GM21447 (cell line): ENCODE results near the gene METTL25B.

Source experiments
- ATAC-seq: cut with Tn5 transposase; IDR thresholded peaks from one replicate; pipeline ENCODE4 v1.9.1; 2021; ENCODE audit not compliant: unreplicated experiment

The METTL25B gene

GRCh38 chr1:156727926-156728598, at the start of gene METTL25B:
METTL25B (plus strand) TSS chr1:156728469; CDS start chr1:156729105, 636 bp downstream.
- ATAC-seq, result peak; percentile 51

GRCh38 chr1:156680056-156680455, 48.2 kb upstream of the METTL25B start:
- no peak for ATAC-seq

- ATAC-seq, result no peak
These were observed 46.9 kb upstream of the METTL25B start for GRCh38 chr1:156681196-156681960.

- ATAC-seq, result no peak
These were observed 45.9 kb upstream of the METTL25B start for GRCh38 chr1:156682166-156682890.

- ATAC-seq, result no peak
These were observed 44.0 kb upstream of the METTL25B start for GRCh38 chr1:156684227-156684782.

GRCh38 chr1:156689035-156689952, 39.0 kb upstream of the METTL25B start:
- peak; percentile 57 for ATAC-seq

GRCh38 chr1:156689953-156690674, 38.2 kb upstream of the METTL25B start:
- ATAC-seq, result no peak

- ATAC-seq, result no peak
These were observed 37.6 kb upstream of the METTL25B start for GRCh38 chr1:156690675-156691036.

GRCh38 chr1:156691191-156691590, 37.1 kb upstream of the METTL25B start:
- no peak for ATAC-seq

- ATAC-seq, result no peak
These were observed 36.4 kb upstream of the METTL25B start for GRCh38 chr1:156691665-156692440.

- no peak for ATAC-seq
These were observed 35.8 kb upstream of the METTL25B start for GRCh38 chr1:156692441-156692924.

- ATAC-seq, result no peak
These were observed 35.1 kb upstream of the METTL25B start for GRCh38 chr1:156692925-156693847.

GRCh38 chr1:156693848-156694689, 34.2 kb upstream of the METTL25B start:
- no peak for ATAC-seq

- no peak for ATAC-seq
These were observed 33.6 kb upstream of the METTL25B start for GRCh38 chr1:156694690-156694962.

GRCh38 chr1:156696755-156697154, 31.5 kb upstream of the METTL25B start:
- no peak for ATAC-seq

GRCh38 chr1:156697481-156697880, 30.8 kb upstream of the METTL25B start:
- ATAC-seq, result no peak

- no peak for ATAC-seq
These were observed 29.3 kb upstream of the METTL25B start for GRCh38 chr1:156698995-156699394.
